ENCODE results near the gene KRT28. TPM values are rescaled to one million over a fixed set of nuclear protein-coding genes. Genes with fewer than 3 reads are reported as not detected.

Gene KRT28
- total and polyA plus RNA-seq, 8 donors = not detected

- H3K27me3 ChIP-seq = peaks cover 0 to 85% (median 34%) of the 10 kb centered on the region in 3 donors
- WGBS, 5 donors = 6 to 12% (median 8%) methylated on average over 13 of the region's 13 CpGs
- no peak overlapping the region for H3K27ac ChIP-seq
- H3K9me3 ChIP-seq = no peaks in the 10 kb centered on the region
- intact Hi-C loops (cut with DNase I; ENCODE audit: low total_unique reads) = loop anchor here (10.0 kb wide), 1 partner anchor 861 kb away; no protein-coding TSS in a partner anchor
- peak; percentile 86 to 90 for DNase-seq
- H3K36me3 ChIP-seq = no peaks in the 10 kb centered on the region
- TF ChIP-seq, protein P1, sequence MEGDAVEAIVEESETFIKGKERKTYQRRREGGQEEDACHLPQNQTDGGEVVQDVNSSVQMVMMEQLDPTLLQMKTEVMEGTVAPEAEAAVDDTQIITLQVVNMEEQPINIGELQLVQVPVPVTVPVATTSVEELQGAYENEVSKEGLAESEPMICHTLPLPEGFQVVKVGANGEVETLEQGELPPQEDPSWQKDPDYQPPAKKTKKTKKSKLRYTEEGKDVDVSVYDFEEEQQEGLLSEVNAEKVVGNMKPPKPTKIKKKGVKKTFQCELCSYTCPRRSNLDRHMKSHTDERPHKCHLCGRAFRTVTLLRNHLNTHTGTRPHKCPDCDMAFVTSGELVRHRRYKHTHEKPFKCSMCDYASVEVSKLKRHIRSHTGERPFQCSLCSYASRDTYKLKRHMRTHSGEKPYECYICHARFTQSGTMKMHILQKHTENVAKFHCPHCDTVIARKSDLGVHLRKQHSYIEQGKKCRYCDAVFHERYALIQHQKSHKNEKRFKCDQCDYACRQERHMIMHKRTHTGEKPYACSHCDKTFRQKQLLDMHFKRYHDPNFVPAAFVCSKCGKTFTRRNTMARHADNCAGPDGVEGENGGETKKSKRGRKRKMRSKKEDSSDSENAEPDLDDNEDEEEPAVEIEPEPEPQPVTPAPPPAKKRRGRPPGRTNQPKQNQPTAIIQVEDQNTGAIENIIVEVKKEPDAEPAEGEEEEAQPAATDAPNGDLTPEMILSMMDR (IDR thresholded peaks at IDR 0.05) = peak in 5 of 7 experiments; percentile 66 to 89 (median 79)
- TF ChIP-seq POLR2A (IDR thresholded peaks at IDR 0.05) (no peak), POLR2AphosphoS5 (IDR thresholded peaks at IDR 0.05) (peak in 1 of 3 donors; percentile 45)
- peaks cover 0 to 6% (median 2%) of the 10 kb centered on the region in 4 donors for H3K4me1 ChIP-seq
- no peak overlapping the region for H3K4me3 ChIP-seq
Observed at GRCh38 chr17:40803617-40804082, 3.9 kb upstream of the KRT28 start.

DNA sequence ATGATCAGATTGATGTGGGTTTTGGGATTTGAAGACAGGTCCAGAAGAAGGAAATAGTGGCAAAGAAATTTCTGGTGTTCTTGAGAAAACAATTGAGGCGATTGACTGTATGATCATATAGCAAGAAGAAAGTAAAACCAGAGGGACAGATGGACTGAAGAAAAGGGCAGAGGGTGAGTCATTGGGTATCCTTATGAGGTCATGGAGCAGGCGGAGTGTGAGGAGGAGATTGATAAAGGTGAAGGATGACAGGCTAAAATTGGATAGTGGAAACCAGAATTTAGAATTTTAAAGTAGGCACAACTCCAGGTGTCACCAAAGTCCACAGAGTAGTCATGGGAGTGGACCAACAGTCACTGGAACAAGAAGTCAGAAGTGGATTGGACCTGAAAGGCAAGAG, 1.4 kb upstream of the KRT28 start:
- 67 to 78% (median 71%) methylated on average over 2 of the region's 2 CpGs for WGBS, 5 donors
- H3K4me3 ChIP-seq = no peak overlapping the region
- no peak for DNase-seq
- peaks cover 0 to 83% (median 23%) of the 10 kb centered on the region in 3 donors for H3K27me3 ChIP-seq
- H3K36me3 ChIP-seq = no peaks in the 10 kb centered on the region
- no peaks in the 10 kb centered on the region for H3K9me3 ChIP-seq
- peaks cover 0 to 6% (median 2%) of the 10 kb centered on the region in 4 donors for H3K4me1 ChIP-seq
- no peak overlapping the region for H3K27ac ChIP-seq
- intact Hi-C loops (cut with DNase I; ENCODE audit: low total_unique reads) = loop anchor here (10.0 kb wide), 1 partner anchor 864 kb away; no protein-coding TSS in a partner anchor
- TF ChIP-seq EP300 (IDR thresholded peaks at IDR 0.05) (no peak), POLR2AphosphoS5 (IDR thresholded peaks at IDR 0.05) (no peak), POLR2A (IDR thresholded peaks at IDR 0.05) (no peak)
- TF ChIP-seq, protein P1 (IDR thresholded peaks at IDR 0.05) = no peak

GRCh38 chr17:40800381-40800780, 622 bp upstream of the KRT28 start:
- WGBS, 5 donors = 61 to 75% (median 67%) methylated on average over 1 of the region's 1 CpG
- no peak for DNase-seq
- intact Hi-C loops (cut with DNase I; ENCODE audit: low total_unique reads) = loop anchor here (10.0 kb wide), 1 partner anchor 864 kb away; no protein-coding TSS in a partner anchor
- Histone ChIP-seq H3K4me1 (peaks cover 0 to 6% (median 2%) of the 10 kb centered on the region in 4 donors), H3K36me3 (no peaks in the 10 kb centered on the region), H3K4me3 (no peak overlapping the region), H3K9me3 (no peaks in the 10 kb centered on the region), H3K27me3 (peaks cover 0 to 83% (median 15%) of the 10 kb centered on the region in 3 donors), H3K27ac (no peak overlapping the region)
- TF ChIP-seq, protein P1 (IDR thresholded peaks at IDR 0.05) = no peak

- Histone ChIP-seq H3K36me3 (no peaks in the 10 kb centered on the region), H3K27ac (no peak overlapping the region), H3K9me3 (no peaks in the 10 kb centered on the region), H3K27me3 (peaks cover 0 to 70% (median 17%) of the 10 kb centered on the region in 3 donors), H3K4me3 (no peak overlapping the region), H3K4me1 (no peaks in the 10 kb centered on the region)
- WGBS, 5 donors = 74 to 81% (median 78%) methylated on average over 27 of the region's 27 CpGs
- intact Hi-C loops (cut with DNase I; ENCODE audit: low total_unique reads) = no loop called here
- no peak for DNase-seq
- no peak for TF ChIP-seq POLR2A (IDR thresholded peaks at IDR 0.05)
Observed at GRCh38 chr17:40796846-40797245, 2.9 kb downstream of the KRT28 start.

DNA sequence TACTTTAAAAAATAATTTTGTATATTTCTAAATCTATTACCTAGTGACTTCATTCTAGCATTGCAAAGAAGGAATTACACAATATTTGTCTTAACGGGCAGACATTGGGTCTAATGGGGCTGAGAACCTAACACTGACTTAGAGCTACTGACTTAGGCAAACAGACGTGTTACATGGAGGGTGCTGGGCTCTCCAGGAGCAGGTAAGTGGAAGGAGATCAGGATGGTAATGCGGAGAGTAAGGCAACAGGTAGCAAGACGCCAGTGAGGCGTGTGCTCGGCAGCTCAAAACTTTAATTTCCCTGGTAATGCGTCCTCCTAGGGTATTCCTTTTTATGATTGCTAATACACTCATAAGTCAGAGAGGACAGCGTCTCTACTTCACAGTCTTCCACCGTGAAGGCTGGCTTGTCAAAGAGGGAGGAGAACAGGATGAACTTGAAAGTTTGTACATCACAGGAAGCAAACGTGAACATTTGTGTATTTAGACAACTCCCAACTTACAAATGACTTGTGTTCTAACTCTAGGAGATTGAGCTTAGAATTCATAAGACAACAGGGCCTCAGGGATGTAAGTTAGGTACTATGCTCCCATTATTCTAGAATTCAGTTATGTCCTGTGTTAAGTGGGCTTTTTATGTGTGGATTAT, 4.6 kb downstream of the KRT28 start:
- no peak for DNase-seq
- Histone ChIP-seq H3K27ac (no peak overlapping the region), H3K27me3 (peaks cover 0 to 53% (median 17%) of the 10 kb centered on the region in 3 donors), H3K9me3 (no peaks in the 10 kb centered on the region), H3K4me1 (no peaks in the 10 kb centered on the region), H3K36me3 (no peaks in the 10 kb centered on the region), H3K4me3 (no peak overlapping the region)
- intact Hi-C loops (cut with DNase I; ENCODE audit: low total_unique reads) = no loop called here
- TF ChIP-seq POLR2A (IDR thresholded peaks at IDR 0.05) (no peak), POLR2AphosphoS5 (IDR thresholded peaks at IDR 0.05) (no peak)
- 68 to 74% (median 71%) methylated on average over 10 of the region's 10 CpGs for WGBS, 5 donors

All from stomach (tissue), 9 donors.